OCI-LY1 (cell line): ENCODE data around the gene STAT3.
"Not testable (repeated sequence)": the region's sequence is repeated elsewhere in the genome, so short reads cannot be mapped to it uniquely, and the experiment has no call there.

Experiments used
- EZH2 ChIP-seq: fragments of 200-600 bp; sonication (generic), shearing (Covaris generic); IDR thresholded peaks from 2 replicates; pipeline ENCODE4 v1.8.0; 2017; ENCODE audit warnings: borderline replicate concordance, mixed run types, mild to moderate bottlenecking, antibody characterized with exemption, low read length, moderate library complexity, mixed read lengths
- TF ChIP-seq, protein P1 (sequence below): fragments of 200-600 bp; sonication (generic), shearing (Covaris generic); IDR thresholded peaks from 2 replicates; pipeline ENCODE4 v1.5.1; 2017; ENCODE audit warnings: mild to moderate bottlenecking, antibody characterized with exemption, low read length, moderate library complexity, mixed read lengths

DNA sequence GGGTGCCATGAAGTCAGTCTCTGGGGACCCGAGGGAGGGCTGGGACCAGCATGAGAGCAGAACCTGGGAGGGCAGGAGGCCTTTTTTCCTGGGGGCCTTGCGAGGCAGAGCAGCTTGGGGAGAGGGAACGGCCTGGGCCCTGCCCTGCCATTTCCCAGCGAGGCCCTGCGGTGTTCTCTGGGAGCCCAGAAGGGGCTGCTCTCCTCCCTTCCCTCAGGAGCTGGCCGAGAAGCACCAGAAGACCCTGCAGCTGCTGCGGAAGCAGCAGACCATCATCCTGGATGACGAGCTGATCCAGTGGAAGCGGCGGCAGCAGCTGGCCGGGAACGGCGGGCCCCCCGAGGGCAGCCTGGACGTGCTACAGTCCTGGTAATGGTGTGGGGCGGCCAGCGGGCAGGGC, 88.3 kb downstream of the STAT3 start:
- TF ChIP-seq, protein P1, sequence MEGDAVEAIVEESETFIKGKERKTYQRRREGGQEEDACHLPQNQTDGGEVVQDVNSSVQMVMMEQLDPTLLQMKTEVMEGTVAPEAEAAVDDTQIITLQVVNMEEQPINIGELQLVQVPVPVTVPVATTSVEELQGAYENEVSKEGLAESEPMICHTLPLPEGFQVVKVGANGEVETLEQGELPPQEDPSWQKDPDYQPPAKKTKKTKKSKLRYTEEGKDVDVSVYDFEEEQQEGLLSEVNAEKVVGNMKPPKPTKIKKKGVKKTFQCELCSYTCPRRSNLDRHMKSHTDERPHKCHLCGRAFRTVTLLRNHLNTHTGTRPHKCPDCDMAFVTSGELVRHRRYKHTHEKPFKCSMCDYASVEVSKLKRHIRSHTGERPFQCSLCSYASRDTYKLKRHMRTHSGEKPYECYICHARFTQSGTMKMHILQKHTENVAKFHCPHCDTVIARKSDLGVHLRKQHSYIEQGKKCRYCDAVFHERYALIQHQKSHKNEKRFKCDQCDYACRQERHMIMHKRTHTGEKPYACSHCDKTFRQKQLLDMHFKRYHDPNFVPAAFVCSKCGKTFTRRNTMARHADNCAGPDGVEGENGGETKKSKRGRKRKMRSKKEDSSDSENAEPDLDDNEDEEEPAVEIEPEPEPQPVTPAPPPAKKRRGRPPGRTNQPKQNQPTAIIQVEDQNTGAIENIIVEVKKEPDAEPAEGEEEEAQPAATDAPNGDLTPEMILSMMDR: not testable (repeated sequence)
- not testable (repeated sequence) for TF ChIP-seq EZH2
